GM12891 (cell line): ENCODE measurements around the gene YTHDF2.

Experiments used
- PAX5 ChIP-seq: IDR thresholded peaks from 2 replicates; pipeline ENCODE4 v1.6.1; 2011; ENCODE audit warnings: low read length, moderate library complexity, mild to moderate bottlenecking; ENCODE audit not compliant: insufficient read depth, severe bottlenecking
- POLR2A ChIP-seq: IDR thresholded peaks from 2 replicates; pipeline ENCODE4 v1.6.1; 2011; ENCODE audit warnings: low read depth, low read length, control low read depth
- POLR2AphosphoS5 ChIP-seq: IDR thresholded peaks from 2 replicates; pipeline ENCODE4 v1.6.1; 2011; ENCODE audit warnings: low read depth, low read length, control low read depth
- POU2F2 ChIP-seq: IDR thresholded peaks from 2 replicates; pipeline ENCODE4 v1.6.1; 2011; ENCODE audit warnings: low read depth, mild to moderate bottlenecking, control low read depth, low read length, moderate library complexity
- SPI1 ChIP-seq: IDR thresholded peaks from 2 replicates; pipeline ENCODE4 v1.6.1; 2011; ENCODE audit warnings: low read depth, low read length, control low read depth
- TAF1 ChIP-seq: IDR thresholded peaks from 2 replicates; pipeline ENCODE4 v1.6.1; 2011; ENCODE audit warnings: low read depth, low read length, control low read depth

DNA sequence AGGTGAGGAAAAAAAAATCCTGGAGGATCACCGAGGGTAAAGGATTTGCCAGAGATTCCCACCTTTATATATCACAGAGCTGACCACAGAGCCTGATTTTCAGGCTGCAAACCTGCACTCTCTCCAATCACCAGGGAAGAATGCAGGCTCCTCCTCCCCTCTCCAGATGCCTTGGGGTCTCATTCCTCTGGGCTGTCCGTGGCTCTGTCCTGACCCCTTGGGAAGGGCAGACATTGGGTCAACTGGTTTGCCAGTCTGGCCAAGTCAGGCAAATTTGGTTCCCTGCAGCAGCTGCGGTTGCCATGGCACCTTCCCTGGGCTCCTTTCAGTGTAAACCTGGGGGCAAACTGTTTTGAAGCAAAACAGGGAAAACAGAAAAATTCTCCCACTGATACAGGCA lies 63.6 kb downstream of the YTHDF2 start:
- no peak for TF ChIP-seq POLR2A
- TF ChIP-seq POLR2AphosphoS5 = no peak
- TF ChIP-seq TAF1 = no peak
- TF ChIP-seq SPI1 = no peak
- no peak for TF ChIP-seq PAX5
- TF ChIP-seq POU2F2 = no peak
